Measurements from ENCODE around the gene MTHFD1L.
"Not testable (repeated sequence)": the region's sequence is repeated elsewhere in the genome, so short reads cannot be mapped to it uniquely, and the experiment has no call there.

Gene MTHFD1L

DNA sequence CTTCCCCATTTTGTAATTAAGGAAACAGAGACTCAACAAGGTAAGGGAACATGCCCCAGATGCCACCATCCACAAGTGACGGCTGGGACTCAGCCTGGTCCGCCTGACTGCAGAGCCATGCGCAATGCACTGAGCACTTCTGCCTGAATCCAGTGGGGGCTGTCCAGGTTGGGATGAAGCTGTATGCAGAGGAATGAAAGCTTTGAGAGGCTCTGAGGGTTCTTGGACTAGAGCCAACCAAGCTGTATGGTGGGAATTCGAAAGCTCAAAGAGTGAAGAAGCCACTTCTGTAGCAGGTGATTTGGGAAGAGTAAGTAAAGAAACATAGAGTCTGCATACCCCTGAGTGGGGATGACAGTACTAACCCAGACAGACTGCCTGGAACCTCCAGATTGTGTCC lies 246.6 kb downstream of the MTHFD1L start:
- DNase-seq (ENCODE audit: low read depth): no peak
- TF ChIP-seq, protein P1, sequence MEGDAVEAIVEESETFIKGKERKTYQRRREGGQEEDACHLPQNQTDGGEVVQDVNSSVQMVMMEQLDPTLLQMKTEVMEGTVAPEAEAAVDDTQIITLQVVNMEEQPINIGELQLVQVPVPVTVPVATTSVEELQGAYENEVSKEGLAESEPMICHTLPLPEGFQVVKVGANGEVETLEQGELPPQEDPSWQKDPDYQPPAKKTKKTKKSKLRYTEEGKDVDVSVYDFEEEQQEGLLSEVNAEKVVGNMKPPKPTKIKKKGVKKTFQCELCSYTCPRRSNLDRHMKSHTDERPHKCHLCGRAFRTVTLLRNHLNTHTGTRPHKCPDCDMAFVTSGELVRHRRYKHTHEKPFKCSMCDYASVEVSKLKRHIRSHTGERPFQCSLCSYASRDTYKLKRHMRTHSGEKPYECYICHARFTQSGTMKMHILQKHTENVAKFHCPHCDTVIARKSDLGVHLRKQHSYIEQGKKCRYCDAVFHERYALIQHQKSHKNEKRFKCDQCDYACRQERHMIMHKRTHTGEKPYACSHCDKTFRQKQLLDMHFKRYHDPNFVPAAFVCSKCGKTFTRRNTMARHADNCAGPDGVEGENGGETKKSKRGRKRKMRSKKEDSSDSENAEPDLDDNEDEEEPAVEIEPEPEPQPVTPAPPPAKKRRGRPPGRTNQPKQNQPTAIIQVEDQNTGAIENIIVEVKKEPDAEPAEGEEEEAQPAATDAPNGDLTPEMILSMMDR (IDR thresholded peaks at IDR 0.05; ENCODE audit: control insufficient read depth, extremely low read depth, insufficient read depth): no peak
- H3K4me3 ChIP-seq (ENCODE audit: low read depth, low read length): no peak overlapping the region

- not testable (repeated sequence) for H3K4me3 ChIP-seq (ENCODE audit: low read depth, low read length); DNase-seq (ENCODE audit: low read depth)
These were observed 247.4 kb downstream of the MTHFD1L start for GRCh38 chr6:151112884-151113283.

DNA sequence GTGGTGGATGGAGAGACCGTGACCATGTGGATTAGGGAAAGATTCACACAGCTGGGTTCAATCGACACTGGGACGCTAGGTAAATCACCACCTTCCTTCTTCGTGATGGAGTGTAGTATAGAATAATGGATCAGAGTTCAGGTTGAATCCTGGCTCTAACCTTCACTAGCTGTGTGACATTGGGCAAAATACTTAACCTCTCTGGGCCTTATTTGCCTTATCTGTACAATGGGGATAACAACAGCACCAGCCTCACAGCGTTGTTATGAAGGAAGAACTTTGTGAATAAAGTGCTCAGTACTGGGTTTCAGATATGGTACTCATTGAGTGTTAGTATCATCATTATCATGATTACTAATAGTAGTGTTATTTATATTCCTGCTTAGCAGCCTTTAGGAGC lies 248.1 kb downstream of the MTHFD1L start:
- no peak overlapping the region for H3K4me3 ChIP-seq (ENCODE audit: low read depth, low read length)
- DNase-seq (ENCODE audit: low read depth): no peak
- TF ChIP-seq, protein P1 (IDR thresholded peaks at IDR 0.05; ENCODE audit: control insufficient read depth, extremely low read depth, insufficient read depth): no peak

DNA sequence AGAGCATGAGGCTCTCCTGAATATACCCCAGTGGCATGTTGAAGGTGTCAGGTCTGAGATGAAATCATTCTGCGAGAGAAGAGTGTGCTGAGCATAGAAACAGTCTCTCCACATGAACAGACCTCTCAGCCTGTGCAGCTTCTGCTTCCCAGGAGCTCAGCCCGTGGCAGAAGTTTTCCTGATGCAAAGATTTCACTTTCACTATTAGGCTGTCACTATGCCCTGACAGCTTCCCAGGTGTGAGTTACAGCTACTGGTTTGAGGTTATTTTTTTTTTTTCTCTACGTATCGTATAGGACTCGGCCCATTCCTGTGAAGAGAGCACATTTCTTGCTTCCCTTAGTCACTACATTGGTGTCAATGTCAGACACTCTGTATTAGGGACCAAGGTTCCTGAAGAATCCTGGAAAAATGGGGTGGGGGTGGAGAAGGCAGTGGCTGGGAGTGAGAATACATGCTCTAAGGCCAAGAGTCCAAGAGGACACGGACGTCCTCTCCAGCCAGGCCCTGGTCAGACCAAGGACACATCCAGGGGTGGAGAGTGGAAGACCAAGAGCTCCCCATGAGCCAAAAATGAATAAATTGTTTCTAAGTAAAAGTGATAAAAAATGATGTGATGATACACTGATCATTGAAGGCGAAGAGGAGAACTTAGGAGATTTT lies 253.1 kb downstream of the MTHFD1L start:
- DNase-seq (ENCODE audit: low read depth): no peak
- H3K4me3 ChIP-seq (ENCODE audit: low read depth, low read length): no peak overlapping the region
- TF ChIP-seq, protein P1 (IDR thresholded peaks at IDR 0.05; ENCODE audit: control insufficient read depth, extremely low read depth, insufficient read depth): no peak

DNA sequence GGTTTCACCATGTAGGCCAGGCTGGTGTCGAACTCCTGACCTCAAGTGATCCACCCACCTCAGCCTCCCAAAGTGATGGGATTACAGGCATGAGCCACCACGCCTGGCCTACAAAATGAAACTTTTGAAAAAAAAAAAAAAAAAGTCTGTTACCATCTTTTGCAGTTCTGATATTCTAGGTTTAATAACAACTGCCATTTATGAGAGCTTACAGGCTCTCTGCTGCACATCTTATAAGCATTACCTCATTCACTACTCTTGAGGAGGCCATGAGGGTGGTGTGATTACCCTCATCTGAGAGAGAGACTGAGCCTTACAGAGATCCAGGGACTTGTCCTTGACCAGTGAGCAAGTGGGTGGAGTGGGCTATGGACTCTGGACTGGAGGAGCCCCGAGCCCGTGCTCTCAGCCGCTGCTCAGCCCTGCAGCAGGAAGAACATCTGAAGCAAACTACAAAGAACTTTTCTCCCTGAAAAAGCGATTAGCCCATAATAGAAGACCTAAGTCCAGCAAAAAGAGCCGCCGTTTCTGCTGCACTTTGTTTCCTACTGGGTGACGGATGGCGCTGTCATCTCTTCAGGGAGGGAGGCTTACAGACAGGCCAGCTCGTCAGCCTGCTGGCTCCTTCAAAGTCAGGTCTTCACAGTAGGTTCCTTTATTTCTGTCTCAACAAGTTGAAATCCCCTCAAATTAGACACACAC lies 254.5 kb downstream of the MTHFD1L start:
- DNase-seq (ENCODE audit: low read depth): no peak
- TF ChIP-seq, protein P1 (IDR thresholded peaks at IDR 0.05; ENCODE audit: control insufficient read depth, extremely low read depth, insufficient read depth): no peak
- no peak overlapping the region for H3K4me3 ChIP-seq (ENCODE audit: low read depth, low read length)

DNA sequence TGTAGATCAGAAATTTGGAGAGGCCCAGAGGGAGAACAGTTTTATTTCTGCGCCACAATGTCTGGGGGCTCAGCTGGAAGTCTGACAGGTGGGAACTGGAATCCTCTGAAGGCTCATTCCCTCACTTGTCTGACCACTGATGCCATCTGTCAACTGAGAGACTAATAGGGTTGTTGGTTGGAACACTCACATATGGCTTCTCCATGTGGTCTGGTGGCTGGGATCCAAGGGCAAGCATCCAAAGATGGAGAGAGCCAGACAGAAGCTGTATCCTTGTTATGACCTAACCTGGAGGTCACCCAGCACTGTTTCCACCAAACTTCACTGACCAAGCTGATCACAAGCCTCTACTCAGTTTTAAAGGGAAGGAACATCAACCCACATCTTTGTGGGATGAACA lies 256.4 kb downstream of the MTHFD1L start:
- TF ChIP-seq, protein P1 (IDR thresholded peaks at IDR 0.05; ENCODE audit: control insufficient read depth, extremely low read depth, insufficient read depth): no peak
- H3K4me3 ChIP-seq (ENCODE audit: low read depth, low read length): no peak overlapping the region
- no peak for DNase-seq (ENCODE audit: low read depth)

DNA sequence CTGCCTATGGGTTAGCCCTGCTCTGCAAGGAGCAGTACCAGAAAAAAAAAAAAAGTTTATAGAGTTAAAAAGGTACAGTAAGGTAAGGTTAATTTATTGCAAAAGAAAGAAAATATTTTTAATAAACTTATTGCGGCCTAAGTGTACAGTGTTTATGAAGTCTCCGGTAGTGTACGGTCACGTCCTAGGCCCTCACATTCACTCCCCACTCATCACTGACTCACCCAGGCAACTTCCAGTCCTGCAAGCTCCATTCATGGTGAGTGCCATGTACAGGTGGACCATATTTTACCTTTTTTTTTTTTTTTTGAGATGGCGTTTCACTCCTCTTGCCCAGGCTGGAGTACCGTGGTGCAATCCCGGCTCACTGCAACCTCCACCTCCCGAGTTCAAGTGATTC lies 258.1 kb downstream of the MTHFD1L start:
- H3K4me3 ChIP-seq (ENCODE audit: low read depth, low read length); DNase-seq (ENCODE audit: low read depth): not testable (repeated sequence)

DNA sequence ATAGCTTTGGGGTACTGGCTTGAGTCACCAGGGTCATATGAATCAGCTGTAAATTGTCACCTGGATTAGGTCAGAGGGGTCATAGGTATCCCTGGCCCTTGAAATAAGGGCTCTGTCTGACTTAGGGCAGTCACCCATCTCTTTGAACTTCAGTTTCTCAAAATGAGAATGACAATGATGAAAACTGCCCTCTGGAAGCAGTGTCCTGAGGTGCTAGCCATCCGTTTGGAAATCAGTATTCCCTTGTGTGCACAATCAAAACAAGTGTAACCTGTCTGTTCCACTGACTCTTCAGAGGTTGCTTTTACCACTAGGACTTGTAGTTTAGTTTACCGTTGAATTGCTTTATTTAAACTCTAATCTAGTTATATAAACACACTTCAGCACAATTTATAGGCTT lies 259.7 kb downstream of the MTHFD1L start:
- DNase-seq (ENCODE audit: low read depth); H3K4me3 ChIP-seq (ENCODE audit: low read depth, low read length): not testable (repeated sequence)

DNA sequence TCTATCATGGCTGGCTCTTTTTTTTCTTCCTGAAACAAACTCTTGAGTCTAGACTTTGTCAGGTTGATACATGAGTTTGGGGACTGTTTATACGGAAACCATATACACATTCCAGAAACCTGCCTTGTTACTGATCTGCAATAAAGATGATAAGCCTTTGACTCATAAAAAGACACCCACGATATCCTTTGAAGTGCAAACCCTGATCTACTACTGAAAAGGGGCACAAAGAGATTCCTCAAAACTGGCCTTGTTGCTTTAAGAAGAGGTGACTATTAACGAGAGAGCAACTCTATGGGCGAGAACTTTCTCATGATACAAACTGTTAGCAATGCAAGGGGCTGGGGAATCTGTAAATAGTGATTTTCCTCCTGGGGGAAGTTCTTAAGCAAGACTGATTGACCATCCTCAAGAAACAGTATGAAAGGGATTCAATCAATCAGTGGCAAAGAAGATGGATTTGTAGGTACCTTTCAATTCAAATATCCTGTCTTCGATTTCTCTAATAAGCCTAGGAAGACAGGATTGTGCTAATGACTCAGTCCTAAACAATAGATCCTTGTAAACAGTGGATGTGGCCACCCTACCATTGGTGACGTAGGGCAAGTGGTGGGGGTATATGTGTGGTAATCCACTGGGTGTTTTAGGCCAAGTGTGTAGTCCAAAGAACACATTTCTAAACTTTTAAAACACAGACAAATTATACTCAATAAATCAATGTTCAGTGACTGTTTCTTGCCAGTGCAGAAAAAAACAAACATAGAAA lies 260.3 kb downstream of the MTHFD1L start:
- not testable (repeated sequence) for DNase-seq (ENCODE audit: low read depth); H3K4me3 ChIP-seq (ENCODE audit: low read depth, low read length)

DNA sequence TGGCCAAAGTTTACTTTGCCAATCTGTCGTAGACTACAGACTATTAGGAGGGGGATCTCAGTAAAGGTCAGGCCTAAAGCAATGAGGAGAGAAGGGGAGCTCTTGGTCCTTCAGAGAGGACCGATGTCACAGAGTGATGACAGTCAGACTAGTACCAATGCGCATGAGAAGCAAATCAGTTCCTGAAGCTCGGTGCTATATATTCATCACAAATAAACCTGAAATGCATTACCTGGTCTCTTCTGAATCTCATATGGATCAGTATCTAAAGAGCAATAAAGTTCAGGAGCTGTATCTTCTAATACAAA lies 260.9 kb downstream of the MTHFD1L start:
- not testable (repeated sequence) for H3K4me3 ChIP-seq (ENCODE audit: low read depth, low read length); DNase-seq (ENCODE audit: low read depth)

- DNase-seq (ENCODE audit: low read depth): not testable (repeated sequence)
These were observed 261.8 kb downstream of the MTHFD1L start for GRCh38 chr6:151127133-151127798.

More at GRCh38 chr6:151127133-151127798, 261.8 kb downstream of the MTHFD1L start:
- H3K4me3 ChIP-seq (ENCODE audit: low read depth, low read length): not testable (repeated sequence)

Measured in LNCaP clone FGC (cell line).